ENCODE measurements around the gene OTOS.
A peak's percentile ranks its signal among the peaks of the same experiment; 100 is the strongest.

Gene OTOS

GRCh38 chr2:240149943-240150784 is 9.7 kb upstream of the OTOS start:
- peak; percentile 6 for DNase-seq

- DNase-seq = no peak
Measured at GRCh38 chr2:240147911-240148587, 7.6 kb upstream of the OTOS start.

- DNase-seq = no peak
Measured at GRCh38 chr2:240147382-240147781, 6.9 kb upstream of the OTOS start.

- no peak for DNase-seq
Measured at GRCh38 chr2:240146627-240147278, 6.3 kb upstream of the OTOS start.

GRCh38 chr2:240146141-240146561 is 5.7 kb upstream of the OTOS start:
- no peak for DNase-seq

- DNase-seq = no peak
Measured at GRCh38 chr2:240145461-240145860, 5.0 kb upstream of the OTOS start.

GRCh38 chr2:240144649-240145261 is 4.3 kb upstream of the OTOS start:
- DNase-seq = no peak

- peak; percentile 45 for DNase-seq
Measured at GRCh38 chr2:240143801-240144648, 3.6 kb upstream of the OTOS start.

GRCh38 chr2:240143276-240143675 is 2.8 kb upstream of the OTOS start:
- DNase-seq = no peak

- DNase-seq = no peak
Measured at GRCh38 chr2:240142859-240143258, 2.4 kb upstream of the OTOS start.

GRCh38 chr2:240142256-240142775 is 1.9 kb upstream of the OTOS start:
- DNase-seq = no peak

GRCh38 chr2:240141736-240142135 is 1.3 kb upstream of the OTOS start:
- no peak for DNase-seq

- no peak for DNase-seq
Measured at GRCh38 chr2:240140920-240141319, 462 bp upstream of the OTOS start.

- DNase-seq = no peak
Measured at GRCh38 chr2:240139666-240140393, 628 bp downstream of the OTOS start.

GRCh38 chr2:240139011-240139441 is 1.4 kb downstream of the OTOS start:
- no peak for DNase-seq

- no peak for DNase-seq
Measured at GRCh38 chr2:240138254-240138984, 2.0 kb downstream of the OTOS start.

GRCh38 chr2:240137596-240138253 is 2.7 kb downstream of the OTOS start:
- no peak for DNase-seq

- no peak for DNase-seq
Measured at GRCh38 chr2:240136671-240137292, 3.7 kb downstream of the OTOS start.

GRCh38 chr2:240136013-240136670 is 4.3 kb downstream of the OTOS start, which contains the start of gene COPS9:
COPS9 (minus strand) TSS chr2:240136305; CDS start chr2:240136284, 21 bp downstream.
- peak; percentile 71 for DNase-seq

Data from NCI-H526 treated with DMSO at 0.1 percent for 48 hours (cell line).